ENCODE measurements around the gene RSPH3. TPM values are rescaled to one million over a fixed set of nuclear protein-coding genes. Genes with fewer than 3 reads are reported as not detected.
"Not testable (repeated sequence)": the region's sequence is repeated elsewhere in the genome, so short reads cannot be mapped to it uniquely, and the experiment has no call there.

Gene RSPH3
- polyA plus RNA-seq, 1 donor = 21.1 TPM

DNA sequence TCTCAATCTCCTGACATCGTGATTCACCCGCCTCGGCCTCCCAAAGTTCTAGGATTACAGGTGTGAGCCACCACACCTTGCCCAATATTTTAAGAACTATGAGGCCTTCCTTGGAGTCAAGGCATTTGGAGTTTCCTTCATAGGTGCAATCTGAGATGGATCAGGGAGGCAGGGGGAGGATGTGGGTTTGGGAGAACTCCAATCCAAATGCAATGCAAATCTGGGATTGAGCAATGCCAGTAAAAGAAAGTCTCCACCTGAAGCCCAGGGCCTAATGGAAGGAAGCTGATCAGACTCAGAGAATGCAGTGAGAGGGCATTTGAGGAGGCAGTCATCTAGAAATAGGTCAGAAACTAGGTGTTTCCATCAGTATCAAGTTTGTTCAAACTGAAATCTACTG, 21.2 kb downstream of the RSPH3 start:
- DNase-seq = no peak

DNA sequence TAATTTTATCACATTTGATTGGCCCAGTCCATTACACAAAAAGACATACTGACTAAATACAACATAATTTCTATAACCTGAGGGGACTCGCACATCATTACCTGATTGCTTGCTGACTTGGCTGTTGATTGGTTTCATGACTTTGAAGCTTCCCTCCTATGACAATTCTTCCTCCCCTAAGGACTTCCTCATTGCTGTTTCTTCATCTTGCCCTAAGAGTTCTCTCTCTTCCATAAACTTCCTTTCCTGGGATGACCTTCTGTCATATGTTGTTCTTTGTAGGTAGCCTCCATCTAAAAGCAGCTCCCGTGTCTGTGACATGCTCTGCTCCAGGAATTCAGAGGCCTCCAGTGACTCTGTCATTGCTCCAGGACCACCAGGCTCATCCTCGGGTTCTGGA, 22.6 kb downstream of the RSPH3 start:
- no peak for DNase-seq

DNA sequence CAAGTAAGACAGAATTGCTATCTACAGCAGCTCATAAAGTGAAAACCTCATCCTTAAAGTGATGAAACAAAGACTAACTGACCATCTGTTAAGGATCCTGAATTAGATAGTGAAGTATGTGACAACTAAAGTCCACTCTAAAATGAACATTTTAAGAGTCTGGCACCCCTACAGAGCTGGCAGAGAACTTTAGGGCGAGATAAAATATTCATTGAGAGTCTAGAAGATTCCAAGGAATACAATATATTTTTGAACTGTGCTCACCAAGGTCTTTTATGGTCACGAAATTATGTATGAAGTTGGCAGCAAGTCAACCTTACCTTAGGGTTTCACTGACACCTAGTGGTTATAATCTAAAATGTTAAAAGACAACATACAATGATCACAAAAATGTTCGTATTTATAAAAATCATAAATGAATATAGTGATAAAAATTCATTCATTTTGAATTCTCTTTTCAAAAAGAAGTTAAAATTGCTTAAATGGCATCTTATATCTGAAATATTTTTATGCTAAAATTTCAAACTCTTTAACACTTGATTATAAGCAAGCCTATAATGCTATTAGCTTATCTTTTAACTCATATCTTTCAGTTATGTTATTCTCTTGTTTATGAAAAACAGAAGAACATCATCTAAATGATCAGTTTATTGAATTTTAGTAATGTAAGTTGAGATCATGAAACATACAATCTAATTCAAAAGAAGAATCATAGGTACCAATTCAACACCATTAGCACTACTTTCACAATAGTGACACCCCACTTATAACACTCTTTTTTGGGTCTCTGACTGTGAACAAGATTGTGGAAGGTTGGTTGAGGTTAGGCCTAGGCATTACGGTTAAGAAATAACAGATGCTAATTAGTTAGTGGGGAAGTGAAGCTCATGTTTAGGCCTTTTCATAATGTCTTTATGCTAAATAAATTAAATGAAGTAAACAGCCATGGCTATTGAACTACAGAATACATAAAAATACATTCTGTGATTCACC, 27.5 kb downstream of the RSPH3 start:
- DNase-seq = peak; percentile 44

DNA sequence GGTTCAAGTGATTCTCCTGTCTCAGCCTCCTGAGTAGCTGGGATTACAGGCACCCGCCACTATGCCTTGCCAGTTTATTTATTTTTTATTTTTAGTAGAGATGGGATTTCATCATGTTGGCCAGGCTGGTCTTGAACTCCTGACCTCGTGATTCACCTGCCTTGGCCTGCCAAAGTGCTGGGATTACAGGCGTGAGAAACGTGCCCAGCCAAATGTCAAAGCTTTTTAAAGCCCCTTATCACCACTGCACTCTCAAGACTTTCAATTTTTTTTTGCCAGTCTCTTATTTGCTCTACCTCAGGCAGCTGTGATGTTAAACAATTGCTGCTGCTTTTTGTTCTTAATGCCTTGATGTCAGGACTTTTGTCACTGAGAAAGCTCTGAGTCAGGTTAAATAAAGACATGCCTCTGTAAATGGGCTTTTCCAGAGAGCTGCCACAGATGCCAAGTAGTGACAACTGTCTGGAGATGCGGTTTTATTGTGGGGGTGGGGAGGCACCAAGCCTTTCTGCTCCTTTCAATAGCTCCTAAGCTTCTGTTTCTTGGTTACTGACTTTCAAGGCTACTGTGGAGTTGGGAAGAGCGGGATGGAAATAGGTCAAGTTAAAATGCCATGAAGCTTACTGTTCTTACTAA, 29.2 kb downstream of the RSPH3 start:
- no peak for DNase-seq

- no peak for DNase-seq
Observed at GRCh38 chr6:158969148-158969547, 30.9 kb downstream of the RSPH3 start.

GRCh38 chr6:158963020-158963808, 36.8 kb downstream of the RSPH3 start:
- no peak for DNase-seq

GRCh38 chr6:158962371-158962770, 37.6 kb downstream of the RSPH3 start:
- DNase-seq = no peak

DNA sequence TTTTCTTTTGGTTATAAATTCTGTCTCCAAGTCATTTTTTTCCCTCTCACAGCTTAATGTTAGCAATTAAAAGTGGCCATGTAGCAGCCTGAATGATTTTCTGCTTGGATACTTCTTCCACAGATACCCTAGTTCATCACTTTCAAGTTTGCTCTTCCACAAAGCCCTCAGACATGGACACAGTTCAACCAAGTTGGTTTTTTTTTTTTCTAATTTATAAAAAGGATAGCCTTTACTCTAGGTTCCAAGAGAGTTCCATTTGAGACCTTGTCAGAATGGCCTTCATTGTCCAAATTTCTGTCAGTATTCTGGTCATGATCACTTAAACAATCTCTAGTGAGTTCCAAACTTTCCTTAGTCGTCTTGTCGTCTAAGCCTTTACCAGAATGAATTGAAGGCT, 40.0 kb downstream of the RSPH3 start:
- no peak for DNase-seq

GRCh38 chr6:158959552-158959951, 40.5 kb downstream of the RSPH3 start:
- DNase-seq = no peak

GRCh38 chr6:158958504-158959386, 41.3 kb downstream of the RSPH3 start:
- DNase-seq = no peak

DNA sequence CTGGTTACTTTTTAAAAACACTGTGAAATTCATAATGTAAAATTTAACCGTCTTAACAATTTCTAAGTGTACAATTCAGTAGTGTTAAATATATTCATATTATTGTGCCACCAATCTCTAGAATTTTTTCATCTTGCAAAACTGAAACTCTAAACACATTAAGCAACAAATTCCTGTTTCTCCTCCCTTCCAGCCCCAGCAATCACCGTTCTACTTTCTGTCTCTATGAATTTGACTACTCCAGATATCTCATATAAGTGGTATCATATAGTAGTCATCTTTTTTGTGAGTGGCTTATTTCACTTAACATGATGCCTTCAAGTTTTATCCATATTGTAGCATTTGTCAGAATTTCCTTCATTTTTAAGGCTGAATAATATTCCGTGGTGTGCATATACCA, 44.7 kb downstream of the RSPH3 start:
- no peak for DNase-seq

DNA sequence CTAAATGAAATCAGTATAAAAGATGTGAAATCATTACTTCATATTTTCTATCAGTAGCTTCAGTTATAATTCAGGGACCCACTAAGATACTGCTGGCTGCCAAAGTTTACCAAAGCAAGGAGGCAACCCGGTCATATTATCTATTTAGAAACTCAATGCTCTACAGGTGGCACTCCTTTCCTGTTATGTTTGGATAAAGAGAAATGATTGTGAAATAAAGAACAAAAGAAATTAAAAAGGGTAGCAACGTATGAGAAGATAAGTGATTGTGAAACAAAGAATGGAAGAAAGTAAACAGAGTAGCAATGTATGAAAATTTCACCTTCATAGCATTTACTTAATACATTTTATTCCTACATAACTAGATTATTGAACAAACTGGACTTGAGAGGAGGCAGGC, 45.2 kb downstream of the RSPH3 start:
- DNase-seq = no peak

DNA sequence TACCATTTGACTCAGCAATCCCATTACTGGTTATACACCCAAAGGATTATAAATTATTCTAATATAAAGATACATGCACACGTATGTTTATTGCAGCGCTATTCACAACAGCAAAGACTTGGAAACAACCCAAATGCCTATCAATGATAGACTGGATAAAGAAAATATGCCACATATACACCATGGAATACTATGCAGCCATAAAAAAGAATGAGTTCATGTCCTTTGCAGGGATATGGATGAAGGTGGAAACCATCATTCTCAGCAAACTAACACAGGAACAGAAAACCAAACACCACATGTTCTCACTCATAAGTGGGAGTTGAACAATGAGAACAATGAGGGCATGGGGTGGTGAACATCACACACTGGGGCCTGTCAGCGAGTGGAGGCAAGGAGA, 48.0 kb downstream of the RSPH3 start:
- DNase-seq = not testable (repeated sequence)

DNA sequence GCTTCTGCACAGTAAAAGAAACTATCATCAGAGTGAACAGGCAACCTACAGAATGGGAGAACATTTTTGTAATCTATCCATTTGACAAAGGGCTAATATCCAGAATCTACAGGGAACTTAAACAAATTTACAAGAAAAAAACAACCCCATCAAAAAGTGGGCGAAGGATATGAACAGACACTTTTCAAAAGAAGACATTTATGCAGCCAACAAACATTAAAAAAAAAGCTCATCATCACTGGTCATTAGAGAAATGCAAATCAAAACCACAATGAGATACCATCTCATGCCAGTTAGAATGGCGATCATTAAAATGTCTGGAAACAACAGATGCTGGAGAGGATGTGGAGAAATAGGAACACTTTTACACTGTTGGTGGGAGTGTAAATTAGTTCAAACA, 48.4 kb downstream of the RSPH3 start:
- not testable (repeated sequence) for DNase-seq

- no peak for DNase-seq
Observed at GRCh38 chr6:158947284-158947683, 52.7 kb downstream of the RSPH3 start.

- no peak for DNase-seq
Observed at GRCh38 chr6:158943380-158944032, 56.5 kb downstream of the RSPH3 start.

DNA sequence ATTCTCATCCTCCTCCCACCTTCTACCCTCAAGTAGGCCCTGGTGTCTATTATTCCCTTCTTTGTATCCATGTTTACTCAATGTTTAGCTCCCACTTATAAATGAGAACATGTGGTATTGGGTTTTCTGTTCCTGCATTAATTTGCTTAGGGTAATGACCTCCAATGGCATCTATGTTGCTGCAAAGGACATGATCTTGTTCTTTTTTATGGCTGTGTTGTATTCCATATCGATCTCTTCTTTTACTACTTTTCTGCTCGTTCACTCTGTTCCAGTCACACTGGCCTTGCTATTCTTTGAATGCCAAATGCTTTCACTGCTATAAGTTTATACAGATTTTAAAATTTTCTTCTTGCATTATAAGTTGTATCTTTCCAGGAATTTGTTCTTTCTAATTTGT, 57.7 kb downstream of the RSPH3 start:
- DNase-seq = no peak

- DNase-seq = no peak
Observed at GRCh38 chr6:158941246-158941645, 58.8 kb downstream of the RSPH3 start.

- no peak for DNase-seq
Observed at GRCh38 chr6:158939255-158940159, 60.5 kb downstream of the RSPH3 start.

- no peak for DNase-seq
Observed at GRCh38 chr6:158938811-158939254, 61.2 kb downstream of the RSPH3 start.

Measured in left kidney (tissue), 2 donors.